DOHH2 (cell line): ENCODE data around the gene NLGN1.
"Not testable (repeated sequence)": the region's sequence is repeated elsewhere in the genome, so short reads cannot be mapped to it uniquely, and the experiment has no call there.

Experiments used
- H3F3A ChIP-seq: fragments of 200-600 bp; sonication (generic), shearing (Covaris generic); 2 replicates; pipeline ENCODE4 v1.6.0; 2016; ENCODE audit warnings: antibody characterized with exemption, mild to moderate bottlenecking; ENCODE audit not compliant: control insufficient read depth, insufficient read depth
- H3K27ac ChIP-seq: fragments of 200-600 bp; sonication (generic); 2 replicates; pipeline ENCODE4 v1.5.1; 2014; ENCODE audit warnings: low read depth, mild to moderate bottlenecking, low read length, moderate library complexity
- H3K27me3 ChIP-seq: fragments of 200-600 bp; sonication (generic); 2 replicates; pipeline ENCODE4 v1.6.1; 2014; ENCODE audit warnings: mild to moderate bottlenecking, low read length, mixed read lengths; ENCODE audit not compliant: control insufficient read depth
- H3K36me3 ChIP-seq: fragments of 200-600 bp; sonication (generic); 2 replicates; pipeline ENCODE4 v1.6.1; 2014; ENCODE audit warnings: mild to moderate bottlenecking, low read length, moderate library complexity, mixed read lengths; ENCODE audit not compliant: control insufficient read depth
- H3K4me1 ChIP-seq: fragments of 200-600 bp; sonication (generic); 2 replicates; pipeline ENCODE4 v1.6.1; 2014; ENCODE audit warnings: mild to moderate bottlenecking, low read length, mixed read lengths; ENCODE audit not compliant: control insufficient read depth
- H3K4me2 ChIP-seq: fragments of 200-600 bp; sonication (generic); 2 replicates; pipeline ENCODE4 v1.6.0; 2014; ENCODE audit warnings: mild to moderate bottlenecking, low read length, moderate library complexity
- H3K4me3 ChIP-seq: fragments of 200-600 bp; sonication (generic); 2 replicates; pipeline ENCODE4 v1.5.1; 2014; ENCODE audit warnings: mild to moderate bottlenecking, low read length, mixed read lengths
- H3K79me2 ChIP-seq: fragments of 200-600 bp; sonication (generic); 2 replicates; pipeline ENCODE4 v1.6.1; 2014; ENCODE audit warnings: mild to moderate bottlenecking, low read length, mixed read lengths; ENCODE audit not compliant: control insufficient read depth
- H3K9me2 ChIP-seq: fragments of 200-600 bp; sonication (generic); replicated peaks from 2 replicates; pipeline ENCODE4 v1.6.1; 2014; ENCODE audit warnings: mild to moderate bottlenecking, low read length, mixed read lengths; ENCODE audit not compliant: control insufficient read depth
- H3K9me3 ChIP-seq: fragments of 200-600 bp; sonication (generic); 2 replicates; pipeline ENCODE4 v1.6.1; 2014; ENCODE audit warnings: antibody characterized with exemption, low read length, mixed read lengths; ENCODE audit not compliant: control insufficient read depth, insufficient read depth
- H4K20me1 ChIP-seq: fragments of 200-600 bp; sonication (generic); 2 replicates; pipeline ENCODE4 v1.6.0; 2014; ENCODE audit warnings: low read depth, mild to moderate bottlenecking, antibody characterized with exemption, low read length, moderate library complexity; ENCODE audit not compliant: control insufficient read depth, insufficient read depth
- CTCF ChIP-seq: fragments of 200-600 bp; sonication (generic); IDR thresholded peaks from one replicate; pipeline ENCODE4 v1.5.1; 2014; ENCODE audit warnings: antibody characterized with exemption, mild to moderate bottlenecking, low read depth, low read length; ENCODE audit not compliant: poor library complexity, severe bottlenecking
- EZH2phosphoT487 ChIP-seq: fragments of 200-600 bp; sonication (generic); IDR thresholded peaks from 2 replicates; pipeline ENCODE4 v1.6.1; 2017; ENCODE audit warnings: borderline replicate concordance, mild to moderate bottlenecking, antibody characterized with exemption, low read length, moderate library complexity, mixed read lengths

NLGN1 gene

DNA sequence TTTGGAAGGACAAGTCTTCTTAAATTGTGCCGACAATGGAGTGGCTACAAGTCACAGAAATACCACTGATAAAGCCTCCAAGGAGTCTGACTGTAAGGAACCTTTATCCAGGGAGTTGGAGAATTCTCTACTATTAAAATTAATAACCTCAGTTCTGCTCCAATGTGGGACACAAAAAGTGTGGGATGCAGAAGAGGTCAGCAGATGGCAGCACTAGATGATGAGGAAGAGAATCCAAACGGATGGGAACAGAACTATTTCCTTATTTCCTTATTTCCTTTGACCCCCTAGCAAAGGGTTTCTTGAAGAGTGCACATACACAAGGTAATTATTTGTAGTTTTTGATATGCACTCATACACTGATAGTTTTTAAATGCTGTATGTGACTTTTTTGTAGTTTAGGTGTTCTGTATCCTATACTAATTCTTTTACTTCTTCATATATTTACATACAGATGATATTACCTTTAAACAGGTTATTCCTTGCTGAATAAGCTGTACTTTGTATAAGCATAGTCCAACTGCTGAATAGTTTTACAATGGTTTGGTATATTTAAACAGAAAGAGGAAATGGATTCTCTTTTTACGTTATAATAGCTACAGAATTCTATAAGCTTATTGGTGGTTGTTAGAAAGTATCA is 25.6 kb upstream of the NLGN1 start:
- no peaks in the 10 kb centered on the region for H3K36me3 ChIP-seq
- no peak overlapping the region for H3K4me2 ChIP-seq
- TF ChIP-seq CTCF (peak; percentile 51), EZH2phosphoT487 (no peak)
- no peak overlapping the region for H3K27ac ChIP-seq
- H3K27me3 ChIP-seq = no peaks in the 10 kb centered on the region
- no peaks in the 10 kb centered on the region for H3K4me1 ChIP-seq
- H3K9me3 ChIP-seq = no peaks in the 10 kb centered on the region
- H3K79me2 ChIP-seq = no peaks in the 10 kb centered on the region
- no peaks in the 10 kb centered on the region for H3F3A ChIP-seq
- no peaks in the 10 kb centered on the region for H3K9me2 ChIP-seq
- no peaks in the 10 kb centered on the region for H4K20me1 ChIP-seq
- H3K4me3 ChIP-seq = no peak overlapping the region

DNA sequence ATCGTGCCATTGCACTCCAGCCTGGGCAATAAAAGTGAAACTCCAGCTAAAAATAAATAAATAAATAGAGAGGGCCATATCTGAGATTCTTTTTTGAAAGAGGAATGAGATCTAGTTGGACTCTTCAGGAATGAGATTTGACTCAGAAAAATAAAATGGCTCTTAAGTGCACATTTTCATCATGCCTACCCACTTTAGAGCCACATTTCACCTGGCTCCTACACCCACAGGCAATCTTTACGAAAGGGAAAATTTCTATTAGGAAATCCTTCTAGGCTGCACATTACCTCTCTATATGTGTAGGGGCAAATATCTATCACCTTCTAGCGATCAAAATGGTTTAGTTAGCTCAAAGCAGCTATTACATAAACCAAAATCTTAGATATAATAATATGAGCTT is 16.9 kb upstream of the NLGN1 start:
- H3K27ac ChIP-seq = no peak overlapping the region
- H3K27me3 ChIP-seq = no peaks in the 10 kb centered on the region
- no peaks in the 10 kb centered on the region for H3F3A ChIP-seq
- H4K20me1 ChIP-seq = no peaks in the 10 kb centered on the region
- H3K4me3 ChIP-seq = no peak overlapping the region
- TF ChIP-seq CTCF (no peak), EZH2phosphoT487 (no peak)
- H3K79me2 ChIP-seq = no peaks in the 10 kb centered on the region
- H3K9me2 ChIP-seq = no peaks in the 10 kb centered on the region
- H3K36me3 ChIP-seq = no peaks in the 10 kb centered on the region
- no peaks in the 10 kb centered on the region for H3K9me3 ChIP-seq
- H3K4me2 ChIP-seq = no peak overlapping the region
- H3K4me1 ChIP-seq = no peaks in the 10 kb centered on the region

GRCh38 chr3:173381936-173382335 is 15.6 kb upstream of the NLGN1 start:
- not testable (repeated sequence) for H3K9me2 ChIP-seq, H3K9me3 ChIP-seq, H3K4me3 ChIP-seq, H3K4me1 ChIP-seq, H3K4me2 ChIP-seq, H3K27ac ChIP-seq, H3F3A ChIP-seq, H3K27me3 ChIP-seq, H3K36me3 ChIP-seq, H4K20me1 ChIP-seq, H3K79me2 ChIP-seq

DNA sequence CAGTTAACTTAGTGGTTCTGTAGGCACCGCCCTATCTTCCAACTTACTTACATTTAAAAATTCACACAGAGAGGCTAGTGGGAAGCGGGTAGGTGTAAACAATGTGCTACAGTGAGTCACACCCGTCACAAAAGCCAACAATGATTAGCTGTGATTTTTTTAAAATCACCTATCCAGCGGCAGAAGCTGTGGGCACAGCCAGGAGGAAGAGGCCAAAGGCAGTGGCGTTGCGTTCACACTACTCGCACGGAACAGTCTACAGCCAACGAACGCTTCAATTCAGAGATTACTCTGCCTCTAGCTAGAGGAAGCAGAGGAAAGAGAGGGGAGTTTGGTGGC is 2.5 kb upstream of the NLGN1 start:
- Histone ChIP-seq H3K79me2 (no peaks in the 10 kb centered on the region), H4K20me1 (no peaks in the 10 kb centered on the region), H3K4me3 (no peak overlapping the region), H3K4me2 (no peak overlapping the region), H3K27me3 (no peaks in the 10 kb centered on the region), H3K9me2 (no peaks in the 10 kb centered on the region; the same call in 1 of the 2 replicates), H3K4me1 (no peaks in the 10 kb centered on the region), H3F3A (no peaks in the 10 kb centered on the region), H3K27ac (no peak overlapping the region), H3K9me3 (no peaks in the 10 kb centered on the region; the same call in 1 of the 2 replicates), H3K36me3 (no peaks in the 10 kb centered on the region)
- TF ChIP-seq CTCF (no peak), EZH2phosphoT487 (no peak)
